ENCODE data around the gene AKT3. TPM values are rescaled to one million over a fixed set of nuclear protein-coding genes. Genes with fewer than 3 reads are reported as not detected.

Gene AKT3
- total RNA-seq, 1 donor from 2014 or later = 107 TPM

DNA sequence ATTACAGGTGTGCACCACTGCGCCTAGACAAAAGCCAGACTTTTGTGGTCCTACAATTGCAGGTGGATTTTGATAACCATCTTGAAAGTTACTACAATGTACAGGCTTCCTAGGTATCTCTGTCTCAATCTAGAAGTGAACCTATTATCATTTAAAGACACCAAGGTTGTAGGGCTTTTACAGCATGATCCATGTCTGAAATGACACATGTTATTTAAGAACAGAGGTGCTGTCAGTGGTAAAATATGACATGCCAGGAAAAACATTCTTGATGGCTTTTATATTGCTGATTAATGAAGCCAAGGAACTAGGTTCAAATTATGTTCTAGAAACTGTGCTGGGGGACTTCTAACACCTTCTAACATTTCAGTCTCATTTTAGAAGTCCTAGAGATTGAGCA, 341.1 kb downstream of the AKT3 start:
- TF ChIP-seq, protein P1, sequence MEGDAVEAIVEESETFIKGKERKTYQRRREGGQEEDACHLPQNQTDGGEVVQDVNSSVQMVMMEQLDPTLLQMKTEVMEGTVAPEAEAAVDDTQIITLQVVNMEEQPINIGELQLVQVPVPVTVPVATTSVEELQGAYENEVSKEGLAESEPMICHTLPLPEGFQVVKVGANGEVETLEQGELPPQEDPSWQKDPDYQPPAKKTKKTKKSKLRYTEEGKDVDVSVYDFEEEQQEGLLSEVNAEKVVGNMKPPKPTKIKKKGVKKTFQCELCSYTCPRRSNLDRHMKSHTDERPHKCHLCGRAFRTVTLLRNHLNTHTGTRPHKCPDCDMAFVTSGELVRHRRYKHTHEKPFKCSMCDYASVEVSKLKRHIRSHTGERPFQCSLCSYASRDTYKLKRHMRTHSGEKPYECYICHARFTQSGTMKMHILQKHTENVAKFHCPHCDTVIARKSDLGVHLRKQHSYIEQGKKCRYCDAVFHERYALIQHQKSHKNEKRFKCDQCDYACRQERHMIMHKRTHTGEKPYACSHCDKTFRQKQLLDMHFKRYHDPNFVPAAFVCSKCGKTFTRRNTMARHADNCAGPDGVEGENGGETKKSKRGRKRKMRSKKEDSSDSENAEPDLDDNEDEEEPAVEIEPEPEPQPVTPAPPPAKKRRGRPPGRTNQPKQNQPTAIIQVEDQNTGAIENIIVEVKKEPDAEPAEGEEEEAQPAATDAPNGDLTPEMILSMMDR (IDR thresholded peaks at IDR 0.05) = no peak
- H3K27ac Mint-ChIP-seq (ENCODE audit: unreplicated experiment) = no peak overlapping the region
- DNase-seq (ENCODE audit: extremely low spot score, unreplicated experiment) = no peak
- peaks cover 7% of the 10 kb centered on the region for H3K4me1 Mint-ChIP-seq (ENCODE audit: unreplicated experiment)
- no peaks in the 10 kb centered on the region for H3K9me3 Mint-ChIP-seq (ENCODE audit: unreplicated experiment)
- no peaks in the 10 kb centered on the region for H3K27me3 Mint-ChIP-seq (ENCODE audit: unreplicated experiment)
- H3K36me3 Mint-ChIP-seq (ENCODE audit: unreplicated experiment) = peaks cover 46% of the 10 kb centered on the region
- H3K4me3 Mint-ChIP-seq (ENCODE audit: unreplicated experiment) = no peak overlapping the region

DNA sequence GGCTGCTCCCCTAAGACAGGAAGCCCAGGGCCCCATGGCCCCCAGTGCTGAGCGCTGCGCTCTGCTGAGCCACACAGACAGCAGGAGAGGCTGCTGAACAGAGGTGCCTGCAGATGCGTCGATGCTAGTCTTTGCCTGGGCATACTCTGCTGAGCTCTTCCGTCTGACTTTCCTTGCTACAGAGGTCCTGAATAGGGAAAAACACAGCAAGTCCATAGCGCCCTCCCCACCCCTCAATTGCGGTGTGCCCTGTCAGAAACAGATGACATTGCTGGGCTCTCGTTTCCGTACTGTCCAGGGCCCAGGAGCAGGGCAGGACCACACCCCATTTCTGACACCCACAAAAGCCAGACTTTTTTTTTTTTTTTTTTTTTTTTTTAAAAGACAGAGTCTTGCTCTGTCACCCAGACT, 341.7 kb downstream of the AKT3 start:
- Mint-ChIP-seq H3K36me3 (ENCODE audit: unreplicated experiment) (peaks cover 47% of the 10 kb centered on the region), H3K4me1 (ENCODE audit: unreplicated experiment) (peaks cover 4% of the 10 kb centered on the region), H3K4me3 (ENCODE audit: unreplicated experiment) (no peak overlapping the region), H3K9me3 (ENCODE audit: unreplicated experiment) (no peaks in the 10 kb centered on the region), H3K27ac (ENCODE audit: unreplicated experiment) (no peak overlapping the region), H3K27me3 (ENCODE audit: unreplicated experiment) (no peaks in the 10 kb centered on the region)
- no peak for DNase-seq (ENCODE audit: extremely low spot score, unreplicated experiment)
- TF ChIP-seq, protein P1 (IDR thresholded peaks at IDR 0.05) = no peak

DNA sequence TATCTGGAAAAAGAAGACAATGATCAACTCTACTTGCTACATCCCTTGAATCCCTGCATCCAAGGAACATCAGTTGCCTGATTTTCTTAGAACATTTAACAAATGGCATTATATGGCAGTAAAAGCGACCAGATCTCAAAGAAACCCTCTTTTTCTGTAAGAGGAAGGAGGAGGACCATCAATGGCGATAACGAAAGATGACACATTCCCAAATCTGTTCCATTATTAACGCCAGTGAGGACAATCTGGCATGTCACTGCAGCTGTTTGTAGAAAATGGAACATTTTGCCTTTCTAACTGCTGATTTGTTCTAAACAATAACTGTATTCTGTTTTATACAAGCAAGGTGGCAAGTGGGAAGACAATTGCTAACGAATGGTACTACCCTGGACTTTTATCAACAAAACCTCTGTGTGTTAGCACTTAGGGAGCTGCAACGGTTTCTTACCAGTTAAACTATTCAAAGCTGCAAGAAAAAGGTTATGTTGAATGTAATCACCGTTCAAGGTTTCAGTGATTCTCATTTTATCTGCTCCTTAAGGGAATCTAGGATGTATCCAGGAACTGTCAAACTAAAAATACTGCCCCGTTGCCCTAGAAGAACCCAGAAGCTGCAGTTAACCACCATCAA, 342.3 kb downstream of the AKT3 start:
- no peak overlapping the region for H3K27ac Mint-ChIP-seq (ENCODE audit: unreplicated experiment)
- H3K27me3 Mint-ChIP-seq (ENCODE audit: unreplicated experiment) = no peaks in the 10 kb centered on the region
- H3K9me3 Mint-ChIP-seq (ENCODE audit: unreplicated experiment) = no peaks in the 10 kb centered on the region
- peaks cover 4% of the 10 kb centered on the region for H3K4me1 Mint-ChIP-seq (ENCODE audit: unreplicated experiment)
- no peak for DNase-seq (ENCODE audit: extremely low spot score, unreplicated experiment)
- TF ChIP-seq, protein P1 (IDR thresholded peaks at IDR 0.05) = no peak
- no peak overlapping the region for H3K4me3 Mint-ChIP-seq (ENCODE audit: unreplicated experiment)
- peaks cover 52% of the 10 kb centered on the region for H3K36me3 Mint-ChIP-seq (ENCODE audit: unreplicated experiment)

DNA sequence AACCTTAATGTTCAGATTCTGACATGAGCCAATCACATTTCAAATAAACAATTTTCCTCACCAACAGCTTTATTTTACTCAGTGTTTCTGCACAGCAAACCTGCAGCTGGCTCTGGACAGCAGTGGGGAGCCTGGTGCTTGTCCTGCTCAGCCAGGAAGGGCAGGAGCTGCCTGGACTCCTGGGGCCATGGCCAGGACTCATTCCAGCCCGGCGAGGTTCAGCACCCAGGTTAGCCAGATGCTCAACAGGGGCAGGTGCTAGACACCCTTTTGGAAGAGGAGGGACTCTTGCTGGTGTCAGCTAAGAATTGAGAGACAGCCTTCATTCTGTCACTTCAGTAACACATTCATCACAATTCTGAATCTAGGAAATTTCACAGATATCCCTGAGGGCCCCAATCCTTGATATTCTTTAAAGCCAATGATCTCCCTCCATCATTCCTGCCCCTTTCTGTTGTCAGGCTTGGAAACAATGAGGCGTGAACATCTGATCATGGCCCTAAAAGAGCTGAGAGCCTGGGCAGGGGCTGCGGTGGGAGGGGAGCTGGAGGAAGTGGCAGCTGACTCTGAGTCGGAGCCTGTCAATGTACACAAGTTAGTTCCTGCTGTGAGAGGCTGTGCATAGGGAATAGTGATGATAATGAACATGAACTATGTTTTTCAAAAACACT, 342.9 kb downstream of the AKT3 start:
- no peak overlapping the region for H3K4me3 Mint-ChIP-seq (ENCODE audit: unreplicated experiment)
- peaks cover 56% of the 10 kb centered on the region for H3K36me3 Mint-ChIP-seq (ENCODE audit: unreplicated experiment)
- DNase-seq (ENCODE audit: extremely low spot score, unreplicated experiment) = no peak
- H3K4me1 Mint-ChIP-seq (ENCODE audit: unreplicated experiment) = peaks cover 4% of the 10 kb centered on the region
- no peak overlapping the region for H3K27ac Mint-ChIP-seq (ENCODE audit: unreplicated experiment)
- no peaks in the 10 kb centered on the region for H3K9me3 Mint-ChIP-seq (ENCODE audit: unreplicated experiment)
- TF ChIP-seq, protein P1 (IDR thresholded peaks at IDR 0.05) = no peak
- H3K27me3 Mint-ChIP-seq (ENCODE audit: unreplicated experiment) = no peaks in the 10 kb centered on the region

DNA sequence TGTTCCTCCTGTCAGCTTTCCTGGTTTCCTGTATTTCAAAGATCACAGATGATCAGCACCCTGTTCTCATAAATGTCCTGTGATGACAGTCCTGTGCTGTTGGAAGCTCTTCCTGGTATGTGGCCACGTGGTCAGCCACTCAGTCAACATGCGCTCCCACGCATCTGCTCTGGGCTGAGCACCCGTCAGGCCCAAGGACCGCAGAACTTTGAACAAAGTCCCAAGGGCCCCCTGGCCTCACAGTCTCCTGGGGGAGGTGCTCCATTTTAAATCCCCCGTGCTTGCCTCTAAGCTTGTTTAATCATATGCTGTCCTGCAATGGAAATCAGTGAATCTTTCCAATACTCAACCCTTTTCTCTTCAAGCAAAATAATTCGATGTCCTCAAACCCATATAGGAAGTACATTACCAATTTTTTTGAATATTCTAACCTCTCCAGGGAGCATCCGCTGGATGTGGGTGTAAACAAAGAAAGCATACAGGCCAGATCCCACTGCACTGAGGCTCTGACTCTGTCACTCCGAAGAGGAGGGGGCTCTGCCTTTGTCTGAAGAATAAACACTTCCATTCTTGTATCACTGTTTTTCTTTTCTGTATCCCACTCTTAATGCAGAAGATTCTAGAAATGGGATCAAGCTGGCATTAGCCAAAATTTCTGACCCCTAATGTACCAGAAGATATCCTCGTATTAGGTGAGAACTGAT, 343.9 kb downstream of the AKT3 start:
- no peak overlapping the region for H3K27ac Mint-ChIP-seq (ENCODE audit: unreplicated experiment)
- H3K4me3 Mint-ChIP-seq (ENCODE audit: unreplicated experiment) = no peak overlapping the region
- DNase-seq (ENCODE audit: extremely low spot score, unreplicated experiment) = no peak
- H3K36me3 Mint-ChIP-seq (ENCODE audit: unreplicated experiment) = peaks cover 49% of the 10 kb centered on the region
- TF ChIP-seq, protein P1 (IDR thresholded peaks at IDR 0.05) = no peak
- no peaks in the 10 kb centered on the region for H3K9me3 Mint-ChIP-seq (ENCODE audit: unreplicated experiment)
- H3K4me1 Mint-ChIP-seq (ENCODE audit: unreplicated experiment) = peaks cover 4% of the 10 kb centered on the region
- H3K27me3 Mint-ChIP-seq (ENCODE audit: unreplicated experiment) = no peaks in the 10 kb centered on the region
